ENCODE results near the gene CNTRL.
"Not testable (repeated sequence)": the region's sequence is repeated elsewhere in the genome, so short reads cannot be mapped to it uniquely, and the experiment has no call there.

The CNTRL gene

GRCh38 chr9:121073038-121073437 is 1.7 kb upstream of the CNTRL start:
- TF ChIP-seq CTCF (IDR thresholded peaks at IDR 0.05; ENCODE audit: insufficient read depth, low read length, missing control alignments), result no peak
- no peak for DNase-seq (ENCODE audit: low read depth, low spot score)
- POLR2A ChIA-PET, result interaction anchor here (0.5 kb wide), 1 partner anchor 287 kb away, joined by 4 read pairs; no protein-coding TSS in a partner anchor

DNA sequence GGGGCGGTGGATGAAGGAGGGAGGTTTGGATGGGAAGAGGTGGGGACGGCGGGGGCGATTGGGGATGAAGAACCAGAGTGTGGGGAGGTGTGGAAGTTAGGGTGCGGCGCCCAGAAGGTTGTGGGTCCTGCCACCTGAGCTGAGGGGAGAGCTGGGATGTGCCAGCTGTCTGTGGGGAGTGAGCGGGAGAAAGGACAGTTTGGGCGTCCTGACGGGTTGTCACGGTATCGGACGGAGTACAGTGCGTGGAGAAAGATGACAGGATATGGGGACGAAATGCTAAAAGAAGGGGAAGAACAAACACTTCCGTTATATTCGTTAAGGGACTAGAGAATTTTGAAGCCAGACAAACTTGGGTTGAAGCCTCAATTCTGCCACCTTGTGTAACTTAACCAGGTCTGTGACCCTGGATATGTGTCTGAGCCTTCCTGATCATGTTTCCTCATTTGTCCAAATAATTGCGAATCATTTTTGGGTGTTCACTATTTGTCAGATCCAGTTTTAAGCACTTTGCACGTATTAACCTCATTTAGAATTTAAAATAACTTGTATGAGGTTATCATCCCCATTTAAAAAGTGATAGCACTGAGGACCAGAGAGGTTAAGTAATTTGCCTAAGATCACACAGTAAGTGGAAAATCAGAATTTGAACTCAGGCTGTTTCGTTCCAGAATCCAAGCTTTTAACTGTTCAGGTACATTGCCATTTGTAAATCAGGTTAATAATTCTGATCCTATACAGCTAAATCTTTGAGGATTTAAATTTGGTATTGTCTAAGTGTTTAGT is 689 bp downstream of the CNTRL start:
- DNase-seq (ENCODE audit: low read depth, low spot score), result no peak
- H3K4me3 ChIP-seq (ENCODE audit: low read depth, low read length), result peak overlapping the region; percentile 78
- no peak for TF ChIP-seq CTCF (IDR thresholded peaks at IDR 0.05; ENCODE audit: insufficient read depth, low read length, missing control alignments)
- ChIA-PET POLR2A (no interaction called here), CTCF (interaction anchor here (1.0 to 7.0 kb wide), 6 partner anchors 11 to 1047 kb away, joined by 3 to 92 read pairs (median 4); no protein-coding TSS in a partner anchor)

More at GRCh38 chr9:121073038-121073437, 1.7 kb upstream of the CNTRL start:
- peak overlapping the region; percentile 21; the same call in 1 of the 2 replicates for H3K4me3 ChIP-seq (ENCODE audit: low read depth, low read length)
- CTCF ChIA-PET, result interaction anchor here (0.9 to 7.0 kb wide), 6 partner anchors 13 to 341 kb away, joined by 3 to 92 read pairs (median 10); no protein-coding TSS in a partner anchor

DNA sequence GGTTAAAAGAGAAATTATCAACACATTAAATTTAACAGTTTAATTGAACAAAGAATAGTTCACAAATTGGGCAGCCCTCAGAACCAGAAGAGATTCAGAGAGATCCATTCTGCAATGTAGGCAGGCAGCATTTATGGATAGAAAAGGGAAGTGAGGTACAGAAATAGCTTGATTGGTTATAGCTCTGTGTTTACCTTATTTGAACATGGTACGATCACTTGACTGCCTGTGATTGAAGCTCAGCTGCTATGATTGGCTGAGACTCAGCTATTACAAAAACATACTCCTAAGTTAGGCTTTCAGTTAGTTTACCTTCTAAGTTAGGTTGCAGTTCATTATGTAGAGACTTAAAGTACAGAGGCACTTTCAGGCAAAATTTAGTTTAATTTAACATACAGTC is 7.3 kb downstream of the CNTRL start:
- H3K4me3 ChIP-seq (ENCODE audit: low read depth, low read length), result no peak overlapping the region
- DNase-seq (ENCODE audit: low read depth, low spot score), result no peak
- ChIA-PET CTCF (interaction anchor here (0.7 to 2.8 kb wide), 3 partner anchors 9 to 497 kb away, joined by 3 to 10 read pairs (median 4); no protein-coding TSS in a partner anchor), POLR2A (interaction anchor here (0.6 kb wide), 1 partner anchor 104 kb away, joined by 3 read pairs; no protein-coding TSS in a partner anchor)
- no peak for TF ChIP-seq CTCF (IDR thresholded peaks at IDR 0.05; ENCODE audit: insufficient read depth, low read length, missing control alignments)

GRCh38 chr9:121085661-121086060 is 10.9 kb downstream of the CNTRL start:
- no peak for TF ChIP-seq CTCF (IDR thresholded peaks at IDR 0.05; ENCODE audit: insufficient read depth, low read length, missing control alignments)
- POLR2A ChIA-PET, result no interaction called here
- DNase-seq (ENCODE audit: low read depth, low spot score), result no peak
- H3K4me3 ChIP-seq (ENCODE audit: low read depth, low read length), result no peak overlapping the region
- CTCF ChIA-PET, result interaction anchor here (1.4 kb wide), 1 partner anchor 16 kb away, joined by 4 read pairs; no protein-coding TSS in a partner anchor

GRCh38 chr9:121088576-121088975 is 13.8 kb downstream of the CNTRL start:
- no peak overlapping the region for H3K4me3 ChIP-seq (ENCODE audit: low read depth, low read length)
- CTCF ChIA-PET, result no interaction called here
- POLR2A ChIA-PET, result no interaction called here
- no peak for TF ChIP-seq CTCF (IDR thresholded peaks at IDR 0.05; ENCODE audit: insufficient read depth, low read length, missing control alignments)
- DNase-seq (ENCODE audit: low read depth, low spot score), result no peak

- POLR2A ChIA-PET; H3K4me3 ChIP-seq (ENCODE audit: low read depth, low read length); DNase-seq (ENCODE audit: low read depth, low spot score): not testable (repeated sequence)
- CTCF ChIA-PET, result interaction anchor here (1.0 to 1.5 kb wide), 2 partner anchors 9 to 19 kb away, joined by 3 to 4 read pairs; no protein-coding TSS in a partner anchor
Measured at GRCh38 chr9:121090743-121091142, 16.0 kb downstream of the CNTRL start.
